Astrocyte (in vitro differentiated cells and primary cell): ENCODE data around the gene IL13.

Source experiments
- EZH2 ChIP-seq: IDR thresholded peaks from 2 replicates; pipeline ENCODE4 v1.6.1; 2012; ENCODE audit warnings: mild to moderate bottlenecking, low read length, inconsistent platforms; ENCODE audit not compliant: insufficient read depth
- TF ChIP-seq, protein P1 (sequence below): IDR thresholded peaks from 2 replicates; pipeline ENCODE4 v1.5.1; 2011; ENCODE audit warnings: low read depth, mild to moderate bottlenecking, inconsistent platforms, low read length, moderate library complexity; ENCODE audit not compliant: insufficient read depth

DNA sequence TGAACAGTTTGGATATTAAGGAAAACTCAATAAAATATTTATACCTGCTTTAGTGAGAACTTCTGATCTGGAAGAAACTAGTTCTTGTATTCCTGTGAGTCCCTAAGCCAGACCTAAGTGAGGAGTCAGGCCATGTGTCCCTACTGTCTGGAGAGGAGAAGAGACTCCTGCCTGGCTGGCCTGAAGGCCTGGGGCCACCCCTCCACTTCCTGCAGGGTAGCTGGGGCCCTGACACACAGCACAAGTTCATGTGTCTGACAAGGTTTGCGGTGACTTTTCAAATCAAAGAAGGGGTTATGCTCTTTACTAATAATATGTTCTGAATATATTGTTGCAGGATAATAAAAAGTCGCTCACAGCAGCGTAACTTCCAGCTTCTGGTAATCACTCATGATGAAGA is 16.1 kb upstream of the IL13 start:
- TF ChIP-seq, protein P1, sequence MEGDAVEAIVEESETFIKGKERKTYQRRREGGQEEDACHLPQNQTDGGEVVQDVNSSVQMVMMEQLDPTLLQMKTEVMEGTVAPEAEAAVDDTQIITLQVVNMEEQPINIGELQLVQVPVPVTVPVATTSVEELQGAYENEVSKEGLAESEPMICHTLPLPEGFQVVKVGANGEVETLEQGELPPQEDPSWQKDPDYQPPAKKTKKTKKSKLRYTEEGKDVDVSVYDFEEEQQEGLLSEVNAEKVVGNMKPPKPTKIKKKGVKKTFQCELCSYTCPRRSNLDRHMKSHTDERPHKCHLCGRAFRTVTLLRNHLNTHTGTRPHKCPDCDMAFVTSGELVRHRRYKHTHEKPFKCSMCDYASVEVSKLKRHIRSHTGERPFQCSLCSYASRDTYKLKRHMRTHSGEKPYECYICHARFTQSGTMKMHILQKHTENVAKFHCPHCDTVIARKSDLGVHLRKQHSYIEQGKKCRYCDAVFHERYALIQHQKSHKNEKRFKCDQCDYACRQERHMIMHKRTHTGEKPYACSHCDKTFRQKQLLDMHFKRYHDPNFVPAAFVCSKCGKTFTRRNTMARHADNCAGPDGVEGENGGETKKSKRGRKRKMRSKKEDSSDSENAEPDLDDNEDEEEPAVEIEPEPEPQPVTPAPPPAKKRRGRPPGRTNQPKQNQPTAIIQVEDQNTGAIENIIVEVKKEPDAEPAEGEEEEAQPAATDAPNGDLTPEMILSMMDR: no peak
- TF ChIP-seq EZH2: no peak
